ENCODE data around the gene ZNF766. TPM values are rescaled to one million over a fixed set of nuclear protein-coding genes. Genes with fewer than 3 reads are reported as not detected.

Gene ZNF766
- polyA plus RNA-seq, 1 experiment, result 14.0 TPM

- no peak overlapping the region for H3K27ac ChIP-seq (ENCODE audit: low read depth, low read length)
- H3K9me3 ChIP-seq (ENCODE audit: control insufficient read depth, insufficient read depth, low read length), result peaks cover 66% of the 10 kb centered on the region
- no peak for DNase-seq (ENCODE audit: low read depth, low spot score)
- H3K27me3 ChIP-seq (ENCODE audit: control insufficient read depth, insufficient read depth, low read length), result no peaks in the 10 kb centered on the region
- TF ChIP-seq CTCF (IDR thresholded peaks at IDR 0.05; ENCODE audit: low read depth, low read length), result no peak
- ChIA-PET POLR2A (no interaction called here), CTCF (no interaction called here)
- H3K4me3 ChIP-seq (ENCODE audit: low read depth, low read length), result no peak overlapping the region
Observed at GRCh38 chr19:52307275-52307674, 37.9 kb downstream of the ZNF766 start.

GRCh38 chr19:52322429-52322828 is 53.0 kb downstream of the ZNF766 start:
- peaks cover 38% of the 10 kb centered on the region for H3K9me3 ChIP-seq (ENCODE audit: control insufficient read depth, insufficient read depth, low read length)
- no peak overlapping the region for H3K4me3 ChIP-seq (ENCODE audit: low read depth, low read length)
- ChIA-PET CTCF (no interaction called here), POLR2A (no interaction called here)
- H3K27ac ChIP-seq (ENCODE audit: low read depth, low read length), result no peak overlapping the region
- TF ChIP-seq CTCF (IDR thresholded peaks at IDR 0.05; ENCODE audit: low read depth, low read length), result no peak
- H3K27me3 ChIP-seq (ENCODE audit: control insufficient read depth, insufficient read depth, low read length), result no peaks in the 10 kb centered on the region
- no peak for DNase-seq (ENCODE audit: low read depth, low spot score)

- H3K9me3 ChIP-seq (ENCODE audit: control insufficient read depth, insufficient read depth, low read length), result peaks cover 57% of the 10 kb centered on the region
- ChIA-PET CTCF (no interaction called here), POLR2A (no interaction called here)
- TF ChIP-seq CTCF (IDR thresholded peaks at IDR 0.05; ENCODE audit: low read depth, low read length), result no peak
- no peaks in the 10 kb centered on the region for H3K27me3 ChIP-seq (ENCODE audit: control insufficient read depth, insufficient read depth, low read length)
- H3K4me3 ChIP-seq (ENCODE audit: low read depth, low read length), result no peak overlapping the region
- no peak for DNase-seq (ENCODE audit: low read depth, low spot score)
- H3K27ac ChIP-seq (ENCODE audit: low read depth, low read length), result no peak overlapping the region
Observed at GRCh38 chr19:52331757-52332156, 62.4 kb downstream of the ZNF766 start.

- peak overlapping the region; percentile 21 for H3K27ac ChIP-seq (ENCODE audit: low read depth, low read length)
Observed at GRCh38 chr19:52335768-52336116, 66.4 kb downstream of the ZNF766 start.

More at GRCh38 chr19:52335768-52336116, 66.4 kb downstream of the ZNF766 start:
- H3K4me3 ChIP-seq (ENCODE audit: low read depth, low read length), result peak overlapping the region; percentile 86
- H3K27me3 ChIP-seq (ENCODE audit: control insufficient read depth, insufficient read depth, low read length), result no peaks in the 10 kb centered on the region
- no peak for TF ChIP-seq CTCF (IDR thresholded peaks at IDR 0.05; ENCODE audit: low read depth, low read length)
- H3K9me3 ChIP-seq (ENCODE audit: control insufficient read depth, insufficient read depth, low read length), result peaks cover 55% of the 10 kb centered on the region
- ChIA-PET CTCF (interaction anchor here (0.9 kb wide), 1 partner anchor 196 kb away, joined by 3 read pairs; the partner anchor contains the start of gene ZNF616), POLR2A (interaction anchor here (0.6 kb wide), 1 partner anchor 16 kb away, joined by 3 read pairs; no protein-coding TSS in a partner anchor)
- DNase-seq (ENCODE audit: low read depth, low spot score), result no peak
